ENCODE measurements around the gene IZUMO1. TPM values are rescaled to one million over a fixed set of nuclear protein-coding genes. Genes with fewer than 3 reads are reported as not detected.

IZUMO1 gene
- total and polyA plus RNA-seq, 2 of the 8 experiments (the other 6 are each of a cell fraction or from before 2014, with no cell fraction given): 0.33 to 1.8 TPM

GRCh38 chr19:48713041-48713863, 33.5 kb downstream of the IZUMO1 start (continued):
- TF ChIP-seq SAP30 (IDR thresholded peaks at IDR 0.05; ENCODE audit: insufficient read depth, insufficient replicate concordance, low read length) (peak; percentile 87), EP300 (IDR thresholded peaks at IDR 0.05; ENCODE audit: borderline replicate concordance in 1 of 2, low read depth in 2 of 2, low read length in 2 of 2) (no peak), CHD1 (IDR thresholded peaks at IDR 0.05; ENCODE audit: low read depth, low read length) (no peak), TCF12 (IDR thresholded peaks at IDR 0.05; ENCODE audit: low read depth, low read length) (no peak)
